HG03439 (cell line): ENCODE data around the gene PPP3CA.
"Not testable (repeated sequence)": the region's sequence is repeated elsewhere in the genome, so short reads cannot be mapped to it uniquely, and the experiment has no call there.

Experiments
- ATAC-seq: cut with Tn5 transposase; IDR thresholded peaks from one replicate; pipeline ENCODE4 v1.9.1; 2021; ENCODE audit warnings: mild to moderate bottlenecking, moderate library complexity; ENCODE audit not compliant: unreplicated experiment

The PPP3CA gene

DNA sequence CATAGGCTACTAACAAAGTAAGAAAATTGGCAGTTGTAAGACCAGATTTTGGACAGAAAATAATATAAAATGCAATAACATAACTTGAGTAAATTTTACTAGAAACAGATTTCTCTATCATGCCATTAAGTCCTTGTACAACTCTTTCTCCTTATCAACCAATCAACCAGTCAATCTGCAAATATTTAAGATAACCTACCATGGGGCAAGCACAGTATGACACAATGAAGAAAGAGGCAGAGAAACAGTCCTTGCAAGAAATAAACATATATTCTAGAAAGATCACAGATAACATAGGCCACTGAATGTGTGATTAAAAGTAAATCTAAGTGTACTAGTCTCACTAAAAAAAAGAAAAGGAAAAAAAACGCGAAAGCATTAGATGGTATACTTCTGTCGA, 194.8 kb downstream of the PPP3CA start:
- ATAC-seq = no peak

GRCh38 chr4:101148551-101148950, 198.8 kb downstream of the PPP3CA start:
- ATAC-seq = no peak

DNA sequence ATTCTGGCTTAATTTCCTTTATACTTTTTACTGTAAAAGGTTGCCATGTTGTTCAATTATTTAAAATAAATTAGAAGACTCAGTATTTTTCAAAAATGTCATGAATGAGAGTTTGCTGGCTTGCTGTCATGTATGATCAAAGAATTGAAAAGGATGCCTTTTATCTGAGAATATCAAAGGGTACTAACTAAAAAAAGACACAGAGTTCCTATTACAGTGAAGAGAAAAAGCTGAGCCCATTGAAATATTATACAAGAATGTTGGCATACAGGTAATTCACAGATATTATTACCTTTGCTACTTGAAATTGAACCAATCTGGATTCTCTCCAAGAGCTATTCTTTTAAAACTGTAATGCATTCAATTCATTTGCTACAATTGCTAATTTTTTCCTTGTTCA, 200.0 kb downstream of the PPP3CA start:
- no peak for ATAC-seq

- ATAC-seq = no peak
Measured at GRCh38 chr4:101145021-101145420, 202.3 kb downstream of the PPP3CA start.

- ATAC-seq = no peak
Measured at GRCh38 chr4:101142259-101142658, 205.1 kb downstream of the PPP3CA start.

- ATAC-seq = no peak
Measured at GRCh38 chr4:101141855-101142254, 205.5 kb downstream of the PPP3CA start.

GRCh38 chr4:101141230-101141629, 206.1 kb downstream of the PPP3CA start:
- no peak for ATAC-seq

DNA sequence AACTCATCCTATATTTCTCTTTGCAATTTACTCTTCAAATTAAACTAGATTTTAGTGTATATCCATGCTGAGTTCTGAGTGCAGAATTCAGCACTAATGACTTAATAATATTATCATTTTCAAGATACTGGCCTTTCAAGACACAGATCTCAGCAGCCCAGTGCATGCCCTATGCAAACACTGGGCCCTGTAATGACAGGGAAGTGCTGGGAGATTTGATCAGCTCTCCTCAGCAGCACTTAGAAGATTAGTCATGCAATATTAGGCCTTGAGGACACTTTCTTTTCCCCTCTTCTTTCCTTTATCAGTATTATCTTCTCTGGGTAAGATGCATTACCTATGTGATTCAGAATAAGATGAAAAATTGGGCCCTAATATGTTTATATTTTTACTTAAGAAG, 207.1 kb downstream of the PPP3CA start:
- ATAC-seq = no peak

GRCh38 chr4:101136373-101137370, 210.7 kb downstream of the PPP3CA start:
- no peak for ATAC-seq

DNA sequence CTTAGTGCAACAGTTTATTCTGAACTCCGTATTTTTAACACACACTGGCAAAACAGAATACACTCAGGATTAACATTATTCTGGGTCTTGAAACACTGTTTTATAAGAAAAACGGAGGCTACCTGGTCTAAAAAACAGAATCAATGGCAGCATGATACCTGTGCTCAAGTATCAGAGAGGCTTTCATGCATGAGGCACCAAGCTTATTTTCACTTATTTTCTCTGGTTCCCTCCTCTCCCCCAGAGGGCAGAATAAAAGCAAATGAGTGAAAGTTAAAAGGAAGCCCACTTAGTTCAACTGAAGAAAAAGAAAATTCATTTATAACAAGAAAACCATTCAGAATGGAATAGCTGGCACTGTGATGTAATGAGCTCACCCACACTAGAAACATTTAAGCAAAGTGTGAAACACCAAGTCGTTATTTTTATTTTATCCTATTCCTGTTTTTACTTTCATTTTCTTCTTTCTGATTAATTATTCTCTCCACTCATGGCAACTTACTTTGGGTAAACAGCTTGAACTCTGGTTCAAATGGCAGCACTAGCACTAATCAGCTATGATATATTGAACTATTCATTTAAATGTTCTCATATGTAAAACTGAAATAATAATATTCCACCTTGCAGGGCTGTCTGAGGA, 211.8 kb downstream of the PPP3CA start:
- ATAC-seq = no peak

DNA sequence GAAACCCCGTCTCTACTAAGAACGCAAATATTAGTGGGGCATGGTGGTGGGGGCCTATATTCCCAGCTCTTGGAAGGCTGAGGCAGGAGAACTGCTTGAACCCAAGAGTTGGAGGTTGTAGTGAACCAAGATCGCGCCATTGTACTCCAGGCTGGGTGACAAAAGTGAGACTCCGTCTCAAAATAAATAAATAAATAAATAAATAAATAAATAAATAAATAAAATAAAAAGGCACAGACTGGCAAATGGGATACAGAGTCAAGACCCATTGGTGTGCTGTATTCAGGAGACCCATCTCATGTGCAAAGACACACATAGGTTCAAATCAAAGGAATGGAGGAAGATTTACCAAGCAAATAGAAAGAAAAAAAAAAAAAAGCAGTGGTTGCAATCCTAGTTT, 216.3 kb downstream of the PPP3CA start:
- ATAC-seq = not testable (repeated sequence)

GRCh38 chr4:101128898-101129297, 218.4 kb downstream of the PPP3CA start:
- not testable (repeated sequence) for ATAC-seq

DNA sequence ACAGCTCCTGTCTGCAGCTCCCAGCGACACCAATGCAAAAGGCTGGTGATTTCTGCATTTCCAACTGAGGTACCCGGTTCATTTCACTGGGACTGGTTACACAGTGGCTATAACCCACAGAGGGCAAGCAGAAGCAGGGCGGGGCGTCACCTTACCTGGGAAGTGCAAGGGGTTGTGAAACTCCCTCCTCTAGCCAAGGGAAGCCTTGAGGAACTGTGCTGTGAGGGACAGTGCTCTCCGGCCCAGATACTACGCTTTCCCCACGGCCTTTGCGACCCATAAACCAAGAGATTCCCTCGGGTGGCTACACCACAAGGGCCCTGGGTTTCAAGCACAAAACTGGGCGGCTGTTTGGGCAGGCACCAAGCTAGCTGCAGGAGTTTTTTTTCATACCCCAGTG, 218.9 kb downstream of the PPP3CA start:
- no peak for ATAC-seq

DNA sequence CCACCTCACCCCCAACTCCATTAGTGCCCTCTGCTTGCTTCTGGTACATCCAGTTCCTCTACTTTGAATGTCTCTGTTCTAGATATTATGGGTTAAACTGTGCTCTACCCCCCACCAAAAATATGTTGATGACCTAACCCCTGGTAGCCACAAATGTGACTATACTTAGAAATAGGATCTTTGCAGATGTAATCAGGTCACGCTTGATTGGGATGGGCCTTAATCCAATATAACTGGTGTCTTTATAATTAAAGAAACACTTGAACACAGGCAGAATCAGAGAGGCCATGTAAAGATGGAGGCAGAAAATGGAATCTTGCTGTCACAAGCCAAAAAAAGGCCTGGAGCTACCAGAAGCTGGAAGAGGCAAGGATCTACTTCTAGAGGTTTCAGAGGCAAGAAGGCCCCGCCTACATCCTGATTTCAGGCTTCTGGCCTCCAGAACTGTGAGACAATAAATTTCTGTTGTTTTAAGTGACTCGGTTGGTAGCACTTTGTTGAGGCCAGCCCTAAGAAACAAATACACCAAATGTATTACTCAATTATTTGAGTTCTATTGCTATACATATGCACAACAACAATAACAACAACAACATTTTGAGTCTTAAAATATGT, 220.0 kb downstream of the PPP3CA start:
- ATAC-seq = no peak

DNA sequence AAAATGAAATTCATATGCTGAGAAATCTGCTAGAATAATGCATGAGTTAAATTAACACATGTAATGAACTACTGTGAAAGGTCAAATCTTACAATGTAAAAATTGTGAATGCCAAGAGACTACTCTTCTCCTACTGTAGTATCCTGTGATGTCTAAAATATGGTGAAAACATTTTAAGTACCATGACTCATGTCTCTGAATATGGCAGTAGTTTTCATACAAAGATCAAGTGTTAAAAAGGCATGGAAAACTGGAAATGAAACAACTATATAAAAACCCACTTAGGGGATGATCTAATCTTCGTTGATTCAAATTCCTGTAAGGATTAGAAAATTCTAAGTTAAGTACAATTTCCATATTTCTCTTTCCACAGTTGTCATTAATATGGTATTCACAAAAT, 221.3 kb downstream of the PPP3CA start:
- ATAC-seq = no peak

DNA sequence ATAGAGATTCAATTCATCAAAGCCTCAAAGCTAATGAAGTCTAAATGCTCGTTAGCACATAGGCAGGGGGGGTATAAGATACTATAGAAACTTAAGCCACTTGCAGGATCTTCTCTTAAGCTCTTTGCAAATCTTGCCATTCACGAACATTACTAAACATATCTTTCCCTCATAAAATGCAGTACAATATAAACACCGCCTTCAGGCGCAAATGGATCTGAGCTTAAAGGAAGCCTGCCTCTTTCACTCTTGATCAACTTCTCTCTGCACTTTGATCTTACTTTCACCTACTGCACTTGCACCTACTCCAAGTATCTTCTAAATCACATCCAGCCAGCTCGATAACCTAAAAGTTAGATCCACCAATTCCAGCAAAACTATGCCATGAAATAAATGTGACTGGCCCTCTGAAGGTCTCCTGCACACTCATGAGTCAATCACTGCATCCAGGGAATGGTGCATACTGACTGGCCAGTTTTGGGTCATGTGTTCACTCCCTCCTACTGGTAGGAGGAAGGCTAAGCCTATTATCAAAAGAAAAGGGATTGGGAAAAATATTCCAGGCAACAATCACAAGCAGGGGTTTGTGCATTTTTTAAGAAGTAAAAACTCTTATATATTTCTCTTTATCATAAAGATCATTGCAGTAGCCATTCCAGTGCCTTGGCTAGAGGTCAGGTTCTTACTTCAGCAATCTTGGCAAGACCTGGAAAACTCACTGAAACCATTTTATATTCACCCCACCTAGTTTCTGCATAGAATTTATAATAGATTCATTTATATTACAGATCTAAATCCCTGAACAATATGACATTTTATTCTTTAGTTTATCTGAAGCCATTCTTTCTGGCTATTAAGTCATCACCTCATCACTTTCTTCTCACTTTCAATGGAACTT, 222.0 kb downstream of the PPP3CA start:
- ATAC-seq = no peak

DNA sequence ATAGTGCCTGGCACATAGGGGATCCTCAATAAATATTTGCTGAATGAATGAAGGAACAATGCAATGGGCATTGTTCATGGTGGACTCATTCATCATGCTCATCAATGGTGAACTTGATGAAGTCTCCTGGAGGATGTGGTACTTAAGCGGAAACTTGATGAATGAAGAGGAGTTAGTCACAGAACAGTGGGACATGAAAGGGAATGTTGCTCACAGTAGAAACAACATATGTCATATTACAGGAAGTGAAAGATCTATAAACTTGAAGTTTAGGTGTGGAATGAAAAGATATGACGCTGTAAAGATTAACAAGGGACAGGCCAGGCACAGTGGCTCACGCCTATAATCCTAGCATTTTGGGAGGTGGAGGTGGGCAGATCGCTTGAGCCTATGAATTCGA, 224.1 kb downstream of the PPP3CA start:
- ATAC-seq = no peak

DNA sequence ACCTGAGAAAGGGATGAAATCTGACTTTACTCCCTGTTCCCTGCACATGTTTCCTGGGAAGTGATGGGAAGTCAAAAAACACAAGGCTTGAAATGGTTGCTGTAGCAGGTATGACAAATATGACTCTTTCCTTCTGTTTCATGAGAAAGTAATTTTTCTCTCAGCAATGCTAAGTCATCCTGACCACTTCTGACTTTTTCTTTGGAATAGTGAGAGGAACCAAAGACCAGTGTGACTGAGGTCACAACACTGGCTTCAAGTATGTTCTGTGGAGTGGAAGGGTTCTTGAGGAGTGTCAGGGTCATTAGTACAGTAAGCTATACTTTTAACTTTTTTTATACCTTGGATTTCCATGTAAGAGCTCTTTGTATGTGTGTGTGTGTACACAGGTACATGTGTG, 225.3 kb downstream of the PPP3CA start:
- ATAC-seq = no peak

DNA sequence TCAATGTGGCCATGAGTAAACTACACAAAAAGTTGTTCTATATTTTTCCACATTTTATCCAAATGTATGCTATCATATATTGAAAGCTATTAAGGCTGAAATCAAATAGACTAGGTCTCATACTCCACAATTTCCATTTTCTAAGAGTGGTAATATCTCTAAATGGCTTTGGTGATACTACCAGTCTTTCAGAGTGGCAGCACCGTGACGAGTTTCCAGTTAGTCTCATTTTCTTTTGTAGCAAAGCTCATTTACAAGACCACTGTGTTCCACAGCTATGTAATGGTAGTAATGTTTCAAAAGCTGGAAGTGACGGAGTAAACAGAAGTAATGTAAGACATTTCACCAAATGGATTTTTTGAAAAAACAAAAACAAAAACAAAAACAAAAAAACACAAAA, 228.2 kb downstream of the PPP3CA start:
- ATAC-seq = no peak

GRCh38 chr4:101118617-101119016, 228.7 kb downstream of the PPP3CA start:
- no peak for ATAC-seq

DNA sequence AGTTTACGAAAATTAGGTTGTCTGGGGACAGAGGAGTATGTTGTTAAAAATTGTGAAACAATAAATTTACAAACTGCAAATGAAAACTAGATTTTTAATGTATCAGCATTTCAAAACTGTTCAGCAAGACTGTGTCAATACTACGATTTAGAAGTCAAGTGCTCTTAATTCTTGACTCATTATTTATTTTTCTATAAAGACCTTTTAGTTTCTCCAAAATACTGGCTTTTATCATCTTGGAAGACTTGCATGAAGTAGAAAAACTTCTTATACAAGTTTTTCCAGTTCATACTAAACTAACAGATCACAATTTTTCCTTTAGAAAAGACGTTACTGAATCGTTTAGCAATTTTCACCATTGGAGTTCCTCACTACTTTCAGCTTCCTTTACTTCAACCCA, 231.4 kb downstream of the PPP3CA start:
- ATAC-seq = no peak
